A549 (cell line): Measurements from ENCODE around the gene KRT6C. TPM values are rescaled to one million over a fixed set of nuclear protein-coding genes. Genes with fewer than 3 reads are reported as not detected.

ENCODE experiments used
- ATAC-seq, 2 experiments: fragments of 200-7000 bp in 1 of 2; fragments of >200 bp in 1 of 2; cut with Nextera tagmentation in 1 of 2; cut with Tn5 transposase in 1 of 2; 3 replicates each; pipeline versions ENCODE4 v1.8.0 to v1.9.1; 2018 to 2020; ENCODE audit warnings: mild to moderate bottlenecking in 1 of 2, moderate library complexity in 1 of 2
- CTCF ChIA-PET: fragments of 300-600 bp; sonication (Branson Sonifier 250); formaldehyde crosslinking; extraction: SDS; loops from one replicate; lab custom pipeline; 2021; ENCODE audit warnings: antibody characterized with exemption, inconsistent platforms; lab: Yijun Ruan, JAX
- POLR2A ChIA-PET: fragments of 350-600 bp; formaldehyde crosslinking; extraction: SDS; loops from one replicate; lab custom pipeline; 2021; ENCODE audit warnings: antibody characterized with exemption, inconsistent platforms; lab: Yijun Ruan, JAX
- DNase-seq, 2 experiments: peaks; one replicate each; pipeline versions ENCODE4 v3.0.0 to v3.0.0-alpha.2; 2011 to 2016; ENCODE audit warnings: low read depth in 1 of 2, low spot score in 1 of 2
- FAIRE-seq: peaks from 2 replicates; lab custom pipeline; 2011; peaks lifted over from hg19 to GRCh38; lab: Jason Lieb, UNC
- H3K27ac ChIP-seq, 2 experiments: fragments of >200 bp; sonication (Bioruptor Twin); formaldehyde crosslinking; 3 replicates each; pipeline ENCODE4 v1.5.1; 2016 to 2017
- H3K4me1 ChIP-seq: fragments of >200 bp; sonication (Bioruptor Twin); formaldehyde crosslinking; 3 replicates; pipeline ENCODE4 v1.6.1; 2016
- H3K4me2 ChIP-seq: fragments of >200 bp; sonication (Bioruptor Twin); formaldehyde crosslinking; 3 replicates; pipeline ENCODE4 v1.6.1; 2016
- H3K4me3 ChIP-seq: fragments of >200 bp; sonication (Bioruptor Twin); formaldehyde crosslinking; 3 replicates; pipeline ENCODE4 v1.5.1; 2016
- H3K9me3 ChIP-seq: fragments of >200 bp; sonication (Bioruptor Twin); formaldehyde crosslinking; 3 replicates; pipeline ENCODE4 v1.6.1; 2016
- BCL3 ChIP-seq: fragments of >200 bp; sonication (Bioruptor Twin); formaldehyde crosslinking; IDR thresholded peaks from 3 replicates; pipeline ENCODE4 v1.6.1; 2016
- CHD2 ChIP-seq: fragments of 150-350 bp; IDR thresholded peaks from 2 replicates; pipeline ENCODE4 v1.6.1; 2014; ENCODE audit warnings: low read length; ENCODE audit not compliant: partially characterized antibody
- EHF ChIP-seq: fragments of 250-450 bp; sonication (Bioruptor Pico); IDR thresholded peaks from 2 replicates; pipeline ENCODE4 v1.5.0; 2020; ENCODE audit warnings: mild to moderate bottlenecking
- EHMT2 ChIP-seq: fragments of 200-600 bp; sonication (generic); IDR thresholded peaks from 2 replicates; pipeline ENCODE4 v1.6.1; 2016; ENCODE audit warnings: antibody characterized with exemption, low read depth, mild to moderate bottlenecking, moderate library complexity
- FOSB ChIP-seq: fragments of 250-450 bp; sonication (Bioruptor Pico); IDR thresholded peaks from 2 replicates; pipeline ENCODE4 v1.5.0; 2020; ENCODE audit warnings: mild to moderate bottlenecking, moderate library complexity
- GATA3 ChIP-seq: IDR thresholded peaks from 2 replicates; pipeline ENCODE4 v1.6.1; 2012; ENCODE audit warnings: borderline replicate concordance
- JUNB ChIP-seq: fragments of >200 bp; sonication (Bioruptor Twin); formaldehyde crosslinking; IDR thresholded peaks from 2 replicates; pipeline ENCODE4 v1.6.1; 2016
- KDM1A ChIP-seq: fragments of 200-600 bp; sonication (generic); IDR thresholded peaks from 2 replicates; pipeline ENCODE4 v1.6.1; 2016; ENCODE audit warnings: low read depth, mild to moderate bottlenecking
- KDM5A ChIP-seq: fragments of 200-600 bp; sonication (generic); IDR thresholded peaks from 2 replicates; pipeline ENCODE4 v1.6.1; 2016; ENCODE audit warnings: antibody characterized with exemption, mild to moderate bottlenecking
- MAFK ChIP-seq: fragments of 450-650 bp; IDR thresholded peaks from 2 replicates; pipeline ENCODE4 v1.6.1; 2014; ENCODE audit not compliant: partially characterized antibody
- MAX ChIP-seq: IDR thresholded peaks from 2 replicates; pipeline ENCODE4 v1.6.1; 2012
- NFE2L2 ChIP-seq: fragments of 150-350 bp; conservative IDR thresholded peaks from 2 replicates; pipeline ENCODE4 v1.6.1; 2014; ENCODE audit warnings: low read length
- NR3C1 ChIP-seq: fragments of >200 bp; sonication (Bioruptor Twin); formaldehyde crosslinking; IDR thresholded peaks from 3 replicates; pipeline ENCODE4 v1.6.1; 2017
- RAD21 ChIP-seq, 2 experiments: fragments of >200 bp in 1 of 2; sonication (Bioruptor Twin) in 1 of 2; formaldehyde crosslinking in 1 of 2; IDR thresholded peaks in 1 of 2; conservative IDR thresholded peaks in 1 of 2; 2 replicates in 1 of 2; 3 replicates in 1 of 2; pipeline ENCODE4 v1.6.1; 2012 to 2018; ENCODE audit warnings: inconsistent platforms in 1 of 2
- RARB ChIP-seq: fragments of 250-450 bp; sonication (Bioruptor Pico); IDR thresholded peaks from 2 replicates; pipeline ENCODE4 v1.8.0; 2021; ENCODE audit warnings: mild to moderate bottlenecking, moderate library complexity
- SREBF2 ChIP-seq: fragments of 450-650 bp; IDR thresholded peaks from 2 replicates; pipeline ENCODE4 v1.6.1; 2014; ENCODE audit warnings: mild to moderate bottlenecking, moderate library complexity
- WGBS: methylation state at CpG from one replicate; pipeline ENCODE4 v1.1.6; 2017; ENCODE audit errors: missing lambda C conversion rate; 5-methylcytosine and 5-hydroxymethylcytosine counted together
- polyA plus RNA-seq, 4 experiments: library from polyadenylated mRNA; depleted of rRNA in 3 of 4; stranded (reverse); fragments of >200 nt; fragmentation: RNase III in 1 of 4; extraction: RNeasy Plus Mini Kit Qiagen cat#74134 plus additional on column Dnase treatment in 1 of 4; gene quantifications; 2 replicates in 3 of 4; 3 replicates in 1 of 4; pipeline ENCODE4 v1.2.3, GENCODE V29; 2011 to 2017

The KRT6C gene
- polyA plus RNA-seq, 2 of the 4 experiments (the other 2 are of a cell fraction): not detected

- no peaks in the 10 kb centered on the region for H3K9me3 ChIP-seq
- CTCF ChIA-PET: interaction anchor here (1.2 to 2.2 kb wide), 2 partner anchors 18 to 60 kb away, joined by 3 to 7 read pairs; no protein-coding TSS in a partner anchor
- FAIRE-seq (no peak), DNase-seq (no peak), ATAC-seq (no peak)
- POLR2A ChIA-PET: no interaction called here
- H3K4me1 ChIP-seq: no peaks in the 10 kb centered on the region
- no peak overlapping the region for H3K4me2 ChIP-seq
- TF ChIP-seq EHMT2 (no peak), GATA3 (no peak), KDM1A (no peak), MAX (no peak), NFE2L2 (no peak), NR3C1 (no peak)
- WGBS: 77% methylated on average over 11 of the region's 12 CpGs
- H3K27ac ChIP-seq: no peak overlapping the region
- no peak overlapping the region for H3K4me3 ChIP-seq
These were observed 40.0 kb downstream of the KRT6C start for GRCh38 chr12:52433501-52434080.

- Histone ChIP-seq H3K4me2 (no peak overlapping the region), H3K9me3 (no peaks in the 10 kb centered on the region), H3K4me1 (no peaks in the 10 kb centered on the region), H3K27ac (no peak overlapping the region), H3K4me3 (no peak overlapping the region)
- POLR2A ChIA-PET: no interaction called here
- 83% methylated on average over 6 of the region's 6 CpGs for whole genome bisulfite sequencing
- CTCF ChIA-PET: interaction anchor here (1.0 to 2.2 kb wide), 2 partner anchors 10 to 60 kb away, joined by 4 to 7 read pairs; no protein-coding TSS in a partner anchor
- ATAC-seq (no peak), FAIRE-seq (no peak), DNase-seq (no peak)
- TF ChIP-seq FOSB (CRISPR knock-in tag): no peak
- TF ChIP-seq MAFK: peak; percentile 68
These were observed 40.9 kb downstream of the KRT6C start for GRCh38 chr12:52432559-52433207.

GRCh38 chr12:52428121-52428520 lies 45.5 kb downstream of the KRT6C start:
- no peak overlapping the region for H3K4me2 ChIP-seq
- TF ChIP-seq RARB (no peak), RAD21 (conservative IDR thresholded peaks at IDR 0.05 in 1 of 2, IDR thresholded peaks at IDR 0.05 in 1 of 2) (0 out of 5 replicates have a peak, but pooled peaks of 1 of the 2 experiments have one; percentile 12)
- FAIRE-seq: no peak
- CTCF ChIA-PET: interaction anchor here (0.7 to 2.5 kb wide), 7 partner anchors 12 to 457 kb away, joined by 3 to 12 read pairs (median 4); no protein-coding TSS in a partner anchor
- no peak overlapping the region for H3K27ac ChIP-seq
- peak in 1 of 2 experiments; percentile 45; a peak in 3 of 6 replicates for ATAC-seq
- H3K4me1 ChIP-seq: no peaks in the 10 kb centered on the region
- 47% methylated on average over 10 of the region's 10 CpGs for WGBS
- no peak overlapping the region for H3K4me3 ChIP-seq
- no peak for DNase-seq
- POLR2A ChIA-PET: interaction anchor here (0.9 kb wide), 1 partner anchor 15 kb away, joined by 4 read pairs; no protein-coding TSS in a partner anchor
- no peaks in the 10 kb centered on the region for H3K9me3 ChIP-seq

GRCh38 chr12:52427083-52427482 lies 46.5 kb downstream of the KRT6C start:
- FAIRE-seq (no peak), DNase-seq (no peak), ATAC-seq (no peak)
- no peak overlapping the region for H3K27ac ChIP-seq
- H3K9me3 ChIP-seq: no peaks in the 10 kb centered on the region
- CTCF ChIA-PET: interaction anchor here (0.8 to 2.5 kb wide), 5 partner anchors 14 to 458 kb away, joined by 3 to 12 read pairs (median 3); no protein-coding TSS in a partner anchor
- H3K4me2 ChIP-seq: no peak overlapping the region
- POLR2A ChIA-PET: no interaction called here
- no peak overlapping the region for H3K4me3 ChIP-seq
- H3K4me1 ChIP-seq: no peaks in the 10 kb centered on the region
- 61% methylated on average over 1 of the region's 1 CpG for WGBS
- TF ChIP-seq KDM5A (no peak), KDM1A (no peak), BCL3 (no peak), NFE2L2 (no peak), CHD2 (no peak), SREBF2 (no peak), EHF (CRISPR knock-in tag) (no peak), JUNB (no peak)
